ENCODE data around the gene GP1BB. TPM values are rescaled to one million over a fixed set of nuclear protein-coding genes. Genes with fewer than 3 reads are reported as not detected.
"Not testable (repeated sequence)": the region's sequence is repeated elsewhere in the genome, so short reads cannot be mapped to it uniquely, and the experiment has no call there.

The GP1BB gene
- total RNA-seq, 4 donors from 2014 or later = 39.8 to 65.1 (median 51.0) TPM

DNA sequence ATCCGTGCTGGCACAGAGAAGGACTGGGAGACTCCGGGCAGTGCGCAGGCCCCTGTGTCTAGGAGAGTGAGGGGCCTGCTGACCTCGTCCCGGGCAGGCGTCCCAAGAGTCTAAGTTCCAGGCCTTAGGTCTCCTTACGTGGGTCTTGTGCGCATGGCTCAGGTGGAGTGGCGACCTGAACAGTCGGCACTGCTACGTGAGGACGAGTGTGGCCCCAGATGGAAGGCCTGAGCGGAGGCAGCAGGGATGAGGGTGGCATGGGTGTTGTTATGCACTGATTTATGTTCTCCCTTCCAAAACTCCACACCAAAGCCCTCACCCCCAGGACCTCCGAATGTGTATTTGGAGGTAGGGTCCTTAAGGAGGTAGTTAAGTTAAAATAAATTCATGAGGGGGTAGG, 29.8 kb upstream of the GP1BB start:
- H3K4me3 ChIP-seq (ENCODE audit: low read depth, poor library complexity, severe bottlenecking) = no peak overlapping the region
- DNase-seq (ENCODE audit: low spot score in 2 of 2) = no peak
- intact Hi-C loops (cut with DNase I; ENCODE audit: low total_unique reads) = no loop called here
- TF ChIP-seq, protein P1, sequence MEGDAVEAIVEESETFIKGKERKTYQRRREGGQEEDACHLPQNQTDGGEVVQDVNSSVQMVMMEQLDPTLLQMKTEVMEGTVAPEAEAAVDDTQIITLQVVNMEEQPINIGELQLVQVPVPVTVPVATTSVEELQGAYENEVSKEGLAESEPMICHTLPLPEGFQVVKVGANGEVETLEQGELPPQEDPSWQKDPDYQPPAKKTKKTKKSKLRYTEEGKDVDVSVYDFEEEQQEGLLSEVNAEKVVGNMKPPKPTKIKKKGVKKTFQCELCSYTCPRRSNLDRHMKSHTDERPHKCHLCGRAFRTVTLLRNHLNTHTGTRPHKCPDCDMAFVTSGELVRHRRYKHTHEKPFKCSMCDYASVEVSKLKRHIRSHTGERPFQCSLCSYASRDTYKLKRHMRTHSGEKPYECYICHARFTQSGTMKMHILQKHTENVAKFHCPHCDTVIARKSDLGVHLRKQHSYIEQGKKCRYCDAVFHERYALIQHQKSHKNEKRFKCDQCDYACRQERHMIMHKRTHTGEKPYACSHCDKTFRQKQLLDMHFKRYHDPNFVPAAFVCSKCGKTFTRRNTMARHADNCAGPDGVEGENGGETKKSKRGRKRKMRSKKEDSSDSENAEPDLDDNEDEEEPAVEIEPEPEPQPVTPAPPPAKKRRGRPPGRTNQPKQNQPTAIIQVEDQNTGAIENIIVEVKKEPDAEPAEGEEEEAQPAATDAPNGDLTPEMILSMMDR (IDR thresholded peaks at IDR 0.05) = no peak
- no peak for TF ChIP-seq POLR2A (IDR thresholded peaks at IDR 0.05)
- 95 to 98% methylated on average over 14 of the region's 14 CpGs for WGBS, 2 donors

DNA sequence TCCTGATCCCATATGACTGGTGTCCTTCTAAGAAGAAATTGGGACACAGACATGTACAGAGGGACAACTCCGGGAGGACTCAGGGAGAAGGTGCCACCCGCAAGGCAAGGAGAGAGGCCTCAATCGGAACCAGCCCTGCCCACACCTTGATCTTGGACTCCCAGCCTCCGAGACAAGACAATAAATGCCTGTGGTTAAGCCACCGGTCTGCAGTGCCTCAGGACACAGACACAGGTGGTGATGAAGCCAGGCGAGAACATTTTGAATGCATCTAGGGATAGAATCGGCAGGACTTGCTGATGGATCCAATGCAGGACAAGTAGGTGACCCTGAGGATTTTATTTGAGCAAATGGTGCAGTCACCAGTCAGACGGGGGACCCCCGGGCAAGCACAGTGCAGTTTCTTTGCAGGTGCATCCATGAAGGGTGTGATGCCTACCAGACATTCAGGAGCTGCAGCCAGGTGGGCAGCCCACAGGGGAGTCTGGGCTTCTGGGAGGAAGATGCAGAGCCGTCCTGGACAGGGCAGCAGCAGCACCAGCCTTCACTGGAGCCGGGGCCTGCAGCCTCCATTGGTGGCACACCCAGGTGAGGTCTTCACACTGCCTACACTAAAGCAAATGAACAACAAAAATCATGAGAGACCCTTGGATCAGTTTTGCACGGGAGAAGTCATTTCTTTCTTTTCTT, 29.2 kb upstream of the GP1BB start:
- TF ChIP-seq POLR2A (IDR thresholded peaks at IDR 0.05) = no peak
- TF ChIP-seq, protein P1 (IDR thresholded peaks at IDR 0.05) = no peak
- intact Hi-C loops (cut with DNase I; ENCODE audit: low total_unique reads) = no loop called here
- no peak overlapping the region for H3K4me3 ChIP-seq (ENCODE audit: low read depth, poor library complexity, severe bottlenecking)
- no peak for DNase-seq (ENCODE audit: low spot score in 2 of 2)
- WGBS, 2 donors = 80 to 84% methylated on average over 12 of the region's 12 CpGs

GRCh38 chr22:19694696-19695095, 28.6 kb upstream of the GP1BB start:
- H3K4me3 ChIP-seq (ENCODE audit: low read depth, poor library complexity, severe bottlenecking) = no peak overlapping the region
- intact Hi-C loops (cut with DNase I; ENCODE audit: low total_unique reads) = no loop called here
- TF ChIP-seq, protein P1 (IDR thresholded peaks at IDR 0.05) = no peak
- no peak for TF ChIP-seq POLR2A (IDR thresholded peaks at IDR 0.05)
- 87 to 95% methylated on average over 13 of the region's 13 CpGs for WGBS, 2 donors
- DNase-seq (ENCODE audit: low spot score in 2 of 2) = peak in 1 of 2 donors; percentile 57

GRCh38 chr22:19696504-19697276, 26.6 kb upstream of the GP1BB start:
- H3K4me3 ChIP-seq (ENCODE audit: low read depth, poor library complexity, severe bottlenecking) = no peak overlapping the region
- TF ChIP-seq POLR2A (IDR thresholded peaks at IDR 0.05) = no peak
- TF ChIP-seq, protein P1 (IDR thresholded peaks at IDR 0.05) = no peak
- intact Hi-C loops (cut with DNase I; ENCODE audit: low total_unique reads) = no loop called here
- DNase-seq (ENCODE audit: low spot score in 2 of 2) = peak in 1 of 2 donors; percentile 15
- 69 to 89% methylated on average over 1 to 2 of the region's 2 CpGs for WGBS, 2 donors

DNA sequence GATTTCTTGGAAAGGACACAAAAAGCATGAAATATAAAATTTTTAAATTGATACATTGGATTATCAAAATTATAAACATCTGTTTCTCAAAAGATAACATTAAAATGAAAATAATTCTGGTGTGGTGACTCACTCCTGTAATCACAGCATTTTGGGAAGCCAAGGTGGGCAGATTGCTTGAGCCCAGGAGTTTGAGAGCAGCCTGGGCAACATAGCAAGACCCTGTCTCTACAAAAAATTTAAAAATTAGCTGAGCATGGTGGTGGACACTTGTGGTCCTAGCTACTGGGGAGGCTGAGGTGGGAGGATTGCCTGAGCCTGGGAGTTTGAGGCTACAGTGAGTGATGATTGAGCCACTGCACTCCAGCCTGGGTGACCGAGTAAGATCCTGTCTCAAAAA, 25.5 kb upstream of the GP1BB start:
- DNase-seq (ENCODE audit: low spot score in 2 of 2) = peak in 1 of 2 donors; percentile 29
- WGBS, 2 donors = 90 to 96% methylated on average over 1 of the region's 1 CpG
- H3K4me3 ChIP-seq (ENCODE audit: low read depth, poor library complexity, severe bottlenecking); intact Hi-C loops (cut with DNase I; ENCODE audit: low total_unique reads): not testable (repeated sequence)

- no peak for DNase-seq (ENCODE audit: low spot score in 2 of 2)
- TF ChIP-seq, protein P1 (IDR thresholded peaks at IDR 0.05) = no peak
- intact Hi-C loops (cut with DNase I; ENCODE audit: low total_unique reads) = no loop called here
- H3K4me3 ChIP-seq (ENCODE audit: low read depth, poor library complexity, severe bottlenecking) = no peak overlapping the region
- 95% methylated on average over 6 of the region's 6 CpGs for WGBS, 2 donors
Measured at GRCh38 chr22:19700790-19701419, 22.4 kb upstream of the GP1BB start.

All from lower leg skin (tissue), 4 donors.